NCI-H2227 treated with DMSO at 0.1 percent for 48 hours (cell line): ENCODE data around the gene GNAQ.

Source experiments
- DNase-seq: peaks from one replicate; lab custom pipeline; 2025; lab: John Stamatoyannopoulos, UW

GNAQ gene

GRCh38 chr9:77944556-77945243, 86.9 kb downstream of the GNAQ start:
- DNase-seq: no peak

- no peak for DNase-seq
Measured at GRCh38 chr9:77943057-77943456, 88.6 kb downstream of the GNAQ start.

- no peak for DNase-seq
Measured at GRCh38 chr9:77939149-77939668, 92.4 kb downstream of the GNAQ start.

- DNase-seq: no peak
Measured at GRCh38 chr9:77938163-77938562, 93.4 kb downstream of the GNAQ start.

- DNase-seq: no peak
Measured at GRCh38 chr9:77935974-77936373, 95.6 kb downstream of the GNAQ start.

GRCh38 chr9:77935211-77935610, 96.4 kb downstream of the GNAQ start:
- DNase-seq: no peak

GRCh38 chr9:77933976-77934375, 97.6 kb downstream of the GNAQ start:
- DNase-seq: no peak

- DNase-seq: no peak
Measured at GRCh38 chr9:77933019-77933418, 98.6 kb downstream of the GNAQ start.

GRCh38 chr9:77929942-77930341, 101.7 kb downstream of the GNAQ start:
- DNase-seq: no peak

GRCh38 chr9:77927265-77927664, 104.3 kb downstream of the GNAQ start:
- no peak for DNase-seq

- no peak for DNase-seq
Measured at GRCh38 chr9:77926371-77926878, 105.2 kb downstream of the GNAQ start.

GRCh38 chr9:77922591-77922990, 109.0 kb downstream of the GNAQ start:
- no peak for DNase-seq

- DNase-seq: no peak
Measured at GRCh38 chr9:77917800-77918199, 113.8 kb downstream of the GNAQ start.

GRCh38 chr9:77916820-77917219, 114.8 kb downstream of the GNAQ start:
- no peak for DNase-seq

GRCh38 chr9:77916410-77916819, 115.2 kb downstream of the GNAQ start:
- DNase-seq: no peak

- DNase-seq: no peak
Measured at GRCh38 chr9:77915744-77916143, 115.9 kb downstream of the GNAQ start.

- DNase-seq: no peak
Measured at GRCh38 chr9:77912895-77913693, 118.5 kb downstream of the GNAQ start.

GRCh38 chr9:77911928-77912327, 119.7 kb downstream of the GNAQ start:
- no peak for DNase-seq

GRCh38 chr9:77910194-77910621, 121.4 kb downstream of the GNAQ start:
- no peak for DNase-seq

- DNase-seq: no peak
Measured at GRCh38 chr9:77909306-77909705, 122.3 kb downstream of the GNAQ start.

GRCh38 chr9:77908293-77908692, 123.3 kb downstream of the GNAQ start:
- DNase-seq: no peak

- no peak for DNase-seq
Measured at GRCh38 chr9:77907585-77907984, 124.0 kb downstream of the GNAQ start.

- no peak for DNase-seq
Measured at GRCh38 chr9:77906991-77907390, 124.6 kb downstream of the GNAQ start.
